Measurements from ENCODE around the gene CLEC2L. TPM values are rescaled to one million over a fixed set of nuclear protein-coding genes. Genes with fewer than 3 reads are reported as not detected.

Gene CLEC2L
- total and polyA plus RNA-seq, 4 donors = 0.05 TPM; not detected in 3

DNA sequence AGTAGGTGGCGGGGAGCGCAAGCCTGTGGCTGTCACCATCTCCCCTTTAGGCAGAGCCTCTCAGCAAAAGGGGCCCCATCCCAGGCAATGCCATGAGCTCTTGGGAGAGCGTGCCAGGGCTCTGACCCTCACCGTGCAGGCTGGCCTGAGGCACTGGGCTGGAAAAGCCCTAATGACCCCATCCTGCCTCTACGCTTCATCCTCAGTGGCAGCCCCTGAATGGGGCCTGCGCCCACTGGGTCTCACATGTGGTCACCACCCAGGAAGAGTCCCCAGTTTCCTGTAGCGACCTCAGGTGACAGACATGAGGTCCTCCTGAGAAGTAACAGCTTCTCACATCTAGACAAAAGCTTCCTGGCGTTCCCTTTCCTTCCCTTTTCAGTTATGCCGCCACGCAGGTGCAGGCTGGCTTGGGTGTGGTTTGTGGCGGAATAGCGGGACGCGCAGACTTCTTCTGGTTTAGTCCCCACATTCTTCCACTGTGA, 59.2 kb downstream of the CLEC2L start:
- DNase-seq (ENCODE audit: low spot score) = no peak
- no peaks in the 10 kb centered on the region for H3K4me1 ChIP-seq (ENCODE audit: control insufficient read depth in 4 of 4, insufficient read depth in 4 of 4, low read length in 3 of 4)
- TF ChIP-seq, protein P1, sequence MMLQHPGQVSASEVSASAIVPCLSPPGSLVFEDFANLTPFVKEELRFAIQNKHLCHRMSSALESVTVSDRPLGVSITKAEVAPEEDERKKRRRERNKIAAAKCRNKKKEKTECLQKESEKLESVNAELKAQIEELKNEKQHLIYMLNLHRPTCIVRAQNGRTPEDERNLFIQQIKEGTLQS (IDR thresholded peaks at IDR 0.05) = no peak
- no peak for TF ChIP-seq FOXA2 (IDR thresholded peaks at IDR 0.05)
- TF ChIP-seq, protein P2, sequence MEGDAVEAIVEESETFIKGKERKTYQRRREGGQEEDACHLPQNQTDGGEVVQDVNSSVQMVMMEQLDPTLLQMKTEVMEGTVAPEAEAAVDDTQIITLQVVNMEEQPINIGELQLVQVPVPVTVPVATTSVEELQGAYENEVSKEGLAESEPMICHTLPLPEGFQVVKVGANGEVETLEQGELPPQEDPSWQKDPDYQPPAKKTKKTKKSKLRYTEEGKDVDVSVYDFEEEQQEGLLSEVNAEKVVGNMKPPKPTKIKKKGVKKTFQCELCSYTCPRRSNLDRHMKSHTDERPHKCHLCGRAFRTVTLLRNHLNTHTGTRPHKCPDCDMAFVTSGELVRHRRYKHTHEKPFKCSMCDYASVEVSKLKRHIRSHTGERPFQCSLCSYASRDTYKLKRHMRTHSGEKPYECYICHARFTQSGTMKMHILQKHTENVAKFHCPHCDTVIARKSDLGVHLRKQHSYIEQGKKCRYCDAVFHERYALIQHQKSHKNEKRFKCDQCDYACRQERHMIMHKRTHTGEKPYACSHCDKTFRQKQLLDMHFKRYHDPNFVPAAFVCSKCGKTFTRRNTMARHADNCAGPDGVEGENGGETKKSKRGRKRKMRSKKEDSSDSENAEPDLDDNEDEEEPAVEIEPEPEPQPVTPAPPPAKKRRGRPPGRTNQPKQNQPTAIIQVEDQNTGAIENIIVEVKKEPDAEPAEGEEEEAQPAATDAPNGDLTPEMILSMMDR (IDR thresholded peaks at IDR 0.05; ENCODE audit: low read depth, low read length, missing input control) = no peak
- TF ChIP-seq, protein P3, sequence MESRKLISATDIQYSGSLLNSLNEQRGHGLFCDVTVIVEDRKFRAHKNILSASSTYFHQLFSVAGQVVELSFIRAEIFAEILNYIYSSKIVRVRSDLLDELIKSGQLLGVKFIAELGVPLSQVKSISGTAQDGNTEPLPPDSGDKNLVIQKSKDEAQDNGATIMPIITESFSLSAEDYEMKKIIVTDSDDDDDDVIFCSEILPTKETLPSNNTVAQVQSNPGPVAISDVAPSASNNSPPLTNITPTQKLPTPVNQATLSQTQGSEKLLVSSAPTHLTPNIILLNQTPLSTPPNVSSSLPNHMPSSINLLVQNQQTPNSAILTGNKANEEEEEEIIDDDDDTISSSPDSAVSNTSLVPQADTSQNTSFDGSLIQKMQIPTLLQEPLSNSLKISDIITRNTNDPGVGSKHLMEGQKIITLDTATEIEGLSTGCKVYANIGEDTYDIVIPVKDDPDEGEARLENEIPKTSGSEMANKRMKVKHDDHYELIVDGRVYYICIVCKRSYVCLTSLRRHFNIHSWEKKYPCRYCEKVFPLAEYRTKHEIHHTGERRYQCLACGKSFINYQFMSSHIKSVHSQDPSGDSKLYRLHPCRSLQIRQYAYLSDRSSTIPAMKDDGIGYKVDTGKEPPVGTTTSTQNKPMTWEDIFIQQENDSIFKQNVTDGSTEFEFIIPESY (IDR thresholded peaks at IDR 0.05) = no peak
- TF ChIP-seq, protein P4, sequence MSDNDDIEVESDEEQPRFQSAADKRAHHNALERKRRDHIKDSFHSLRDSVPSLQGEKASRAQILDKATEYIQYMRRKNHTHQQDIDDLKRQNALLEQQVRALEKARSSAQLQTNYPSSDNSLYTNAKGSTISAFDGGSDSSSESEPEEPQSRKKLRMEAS (IDR thresholded peaks at IDR 0.05) = no peak
- TF ChIP-seq HNF4A (conservative IDR thresholded peaks at IDR 0.05) = no peak
- TF ChIP-seq, protein P5, sequence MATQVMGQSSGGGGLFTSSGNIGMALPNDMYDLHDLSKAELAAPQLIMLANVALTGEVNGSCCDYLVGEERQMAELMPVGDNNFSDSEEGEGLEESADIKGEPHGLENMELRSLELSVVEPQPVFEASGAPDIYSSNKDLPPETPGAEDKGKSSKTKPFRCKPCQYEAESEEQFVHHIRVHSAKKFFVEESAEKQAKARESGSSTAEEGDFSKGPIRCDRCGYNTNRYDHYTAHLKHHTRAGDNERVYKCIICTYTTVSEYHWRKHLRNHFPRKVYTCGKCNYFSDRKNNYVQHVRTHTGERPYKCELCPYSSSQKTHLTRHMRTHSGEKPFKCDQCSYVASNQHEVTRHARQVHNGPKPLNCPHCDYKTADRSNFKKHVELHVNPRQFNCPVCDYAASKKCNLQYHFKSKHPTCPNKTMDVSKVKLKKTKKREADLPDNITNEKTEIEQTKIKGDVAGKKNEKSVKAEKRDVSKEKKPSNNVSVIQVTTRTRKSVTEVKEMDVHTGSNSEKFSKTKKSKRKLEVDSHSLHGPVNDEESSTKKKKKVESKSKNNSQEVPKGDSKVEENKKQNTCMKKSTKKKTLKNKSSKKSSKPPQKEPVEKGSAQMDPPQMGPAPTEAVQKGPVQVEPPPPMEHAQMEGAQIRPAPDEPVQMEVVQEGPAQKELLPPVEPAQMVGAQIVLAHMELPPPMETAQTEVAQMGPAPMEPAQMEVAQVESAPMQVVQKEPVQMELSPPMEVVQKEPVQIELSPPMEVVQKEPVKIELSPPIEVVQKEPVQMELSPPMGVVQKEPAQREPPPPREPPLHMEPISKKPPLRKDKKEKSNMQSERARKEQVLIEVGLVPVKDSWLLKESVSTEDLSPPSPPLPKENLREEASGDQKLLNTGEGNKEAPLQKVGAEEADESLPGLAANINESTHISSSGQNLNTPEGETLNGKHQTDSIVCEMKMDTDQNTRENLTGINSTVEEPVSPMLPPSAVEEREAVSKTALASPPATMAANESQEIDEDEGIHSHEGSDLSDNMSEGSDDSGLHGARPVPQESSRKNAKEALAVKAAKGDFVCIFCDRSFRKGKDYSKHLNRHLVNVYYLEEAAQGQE (IDR thresholded peaks at IDR 0.05) = no peak
- TF ChIP-seq YY1 (IDR thresholded peaks at IDR 0.05) = no peak
- no peak for TF ChIP-seq TAF1 (conservative IDR thresholded peaks at IDR 0.05)
- TF ChIP-seq JUND (IDR thresholded peaks at IDR 0.05) = no peak
- no peak for TF ChIP-seq SP1 (IDR thresholded peaks at IDR 0.05)
- TF ChIP-seq GABPA (IDR thresholded peaks at IDR 0.05 in 1 of 2, conservative IDR thresholded peaks at IDR 0.05 in 1 of 2) = no peak
- H3K36me3 ChIP-seq (ENCODE audit: control insufficient read depth in 4 of 4, insufficient read depth in 3 of 4, low read depth in 1 of 4, low read length in 3 of 4) = peaks cover 29 to 80% (median 49%) of the 10 kb centered on the region in 4 donors
- no peak overlapping the region for H3K9ac ChIP-seq (ENCODE audit: low read depth in 1 of 2, low read length in 2 of 2)
- H3K9me3 ChIP-seq (ENCODE audit: control insufficient read depth in 4 of 4, low read length in 3 of 4) = no peaks in the 10 kb centered on the region
- H3K4me3 ChIP-seq (ENCODE audit: low read depth in 1 of 3, low read length in 3 of 3) = no peak overlapping the region
- whole genome bisulfite sequencing = 87% methylated on average over 14 of the region's 14 CpGs
- no peaks in the 10 kb centered on the region for H3K27me3 ChIP-seq (ENCODE audit: control insufficient read depth in 4 of 4, insufficient read depth in 4 of 4, low read length in 3 of 4)
- no peak overlapping the region for H3K27ac ChIP-seq (ENCODE audit: low read depth in 1 of 2, low read length in 2 of 2)

DNA sequence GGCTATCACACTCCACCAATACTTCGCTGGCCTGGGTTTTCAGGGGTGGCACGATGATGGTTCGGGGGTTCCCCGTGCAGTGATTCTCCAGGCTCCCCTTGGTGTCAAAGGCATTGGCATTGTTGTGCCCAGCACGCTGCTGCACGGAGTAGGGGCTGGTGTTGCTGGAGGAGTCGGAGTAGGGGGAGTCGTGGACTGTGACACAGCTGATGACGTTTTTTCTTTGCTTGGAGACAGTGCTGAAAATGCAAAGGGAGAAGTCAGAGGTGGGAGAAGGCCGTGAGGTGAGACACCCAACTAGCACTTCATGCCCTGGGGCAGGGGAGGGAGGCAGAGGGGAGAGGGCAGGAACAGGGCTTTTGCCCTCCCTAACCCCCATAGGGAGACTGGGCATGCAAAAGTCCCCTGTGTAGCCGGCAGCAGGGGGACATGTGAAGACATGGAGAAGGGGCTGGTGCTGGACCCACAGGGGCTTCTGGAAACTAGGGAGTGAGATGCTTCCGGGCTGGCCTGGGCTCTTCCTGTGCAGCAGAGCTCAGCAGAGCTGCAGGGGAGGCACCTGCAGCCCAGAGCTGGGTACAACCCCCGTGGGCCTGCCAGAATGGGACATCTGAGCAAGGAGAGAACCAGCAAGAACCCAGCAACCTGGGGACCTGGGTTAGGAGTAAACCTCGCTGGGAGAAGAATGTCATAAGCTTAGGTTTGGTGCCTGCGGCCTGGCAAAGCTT, 60.5 kb downstream of the CLEC2L start:
- Histone ChIP-seq H3K27me3 (ENCODE audit: control insufficient read depth in 4 of 4, insufficient read depth in 4 of 4, low read length in 3 of 4) (no peaks in the 10 kb centered on the region), H3K9ac (ENCODE audit: low read depth in 1 of 2, low read length in 2 of 2) (no peak overlapping the region), H3K4me1 (ENCODE audit: control insufficient read depth in 4 of 4, insufficient read depth in 4 of 4, low read length in 3 of 4) (no peaks in the 10 kb centered on the region), H3K4me3 (ENCODE audit: low read depth in 1 of 3, low read length in 3 of 3) (no peak overlapping the region), H3K27ac (ENCODE audit: low read depth in 1 of 2, low read length in 2 of 2) (no peak overlapping the region), H3K36me3 (ENCODE audit: control insufficient read depth in 4 of 4, insufficient read depth in 3 of 4, low read depth in 1 of 4, low read length in 3 of 4) (peaks cover 29 to 83% (median 52%) of the 10 kb centered on the region in 4 donors), H3K9me3 (ENCODE audit: control insufficient read depth in 4 of 4, low read length in 3 of 4) (no peaks in the 10 kb centered on the region)
- 96% methylated on average over 15 of the region's 15 CpGs for WGBS
- no peak for DNase-seq (ENCODE audit: low spot score)
- TF ChIP-seq, protein P5 (IDR thresholded peaks at IDR 0.05) = no peak
- TF ChIP-seq, protein P1 (IDR thresholded peaks at IDR 0.05) = no peak
- TF ChIP-seq, protein P4 (IDR thresholded peaks at IDR 0.05) = no peak
- no peak for TF ChIP-seq FOXA1 (IDR thresholded peaks at IDR 0.05)
- no peak for TF ChIP-seq YY1 (IDR thresholded peaks at IDR 0.05)
- no peak for TF ChIP-seq RXRA (IDR thresholded peaks at IDR 0.05)
- no peak for TF ChIP-seq HNF4A (conservative IDR thresholded peaks at IDR 0.05)
- no peak for TF ChIP-seq RAD21 (IDR thresholded peaks at IDR 0.05)
- TF ChIP-seq HNF4G (IDR thresholded peaks at IDR 0.05) = no peak
- no peak for TF ChIP-seq NR2F2 (IDR thresholded peaks at IDR 0.05)

Data from liver (tissue), 9 donors.